HG03097 (cell line): ENCODE measurements around the gene FARS2.
"Not testable (repeated sequence)": the region's sequence is repeated elsewhere in the genome, so short reads cannot be mapped to it uniquely, and the experiment has no call there.

Source experiments
- ATAC-seq: cut with Tn5 transposase; IDR thresholded peaks from one replicate; pipeline ENCODE4 v1.9.1; 2021; ENCODE audit not compliant: unreplicated experiment, low FRiP score

FARS2 gene

DNA sequence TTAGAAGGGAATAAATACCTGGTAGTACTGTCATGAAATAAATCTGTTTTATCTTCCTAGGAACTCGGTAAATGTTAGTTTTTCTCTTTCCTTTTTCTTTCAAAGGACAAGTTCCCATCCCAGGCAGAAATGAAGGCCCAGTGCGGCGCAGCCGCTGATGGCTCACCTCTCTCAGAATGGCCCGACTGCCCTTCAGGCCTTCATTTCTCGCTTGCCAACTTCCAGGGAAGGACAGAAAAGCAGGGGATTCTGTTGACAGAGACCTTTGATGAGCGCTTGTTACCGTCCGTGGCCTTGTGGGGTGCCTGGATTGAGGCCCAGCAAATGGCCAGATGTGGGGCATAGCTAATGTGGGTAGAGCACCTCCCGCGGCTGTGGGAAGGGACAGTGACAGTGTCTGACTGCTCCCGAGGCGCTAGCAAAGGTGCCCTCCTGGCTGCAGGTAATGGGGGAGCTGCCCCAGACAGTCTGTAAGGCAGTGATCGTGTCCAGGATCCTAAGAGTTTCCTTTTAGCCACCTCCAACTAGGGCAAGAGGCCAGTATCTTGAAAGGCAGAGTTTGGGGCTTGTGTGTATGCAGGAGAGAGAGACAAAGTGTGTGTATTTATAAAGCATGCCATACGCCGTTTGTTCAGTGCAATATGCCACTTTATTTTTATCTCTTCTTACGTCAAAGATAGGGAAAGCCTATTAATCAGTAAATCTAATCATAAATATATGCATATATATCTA lies 391.3 kb downstream of the FARS2 start:
- no peak for ATAC-seq

- ATAC-seq, result no peak
Observed at GRCh38 chr6:5653801-5654200, 392.5 kb downstream of the FARS2 start.

DNA sequence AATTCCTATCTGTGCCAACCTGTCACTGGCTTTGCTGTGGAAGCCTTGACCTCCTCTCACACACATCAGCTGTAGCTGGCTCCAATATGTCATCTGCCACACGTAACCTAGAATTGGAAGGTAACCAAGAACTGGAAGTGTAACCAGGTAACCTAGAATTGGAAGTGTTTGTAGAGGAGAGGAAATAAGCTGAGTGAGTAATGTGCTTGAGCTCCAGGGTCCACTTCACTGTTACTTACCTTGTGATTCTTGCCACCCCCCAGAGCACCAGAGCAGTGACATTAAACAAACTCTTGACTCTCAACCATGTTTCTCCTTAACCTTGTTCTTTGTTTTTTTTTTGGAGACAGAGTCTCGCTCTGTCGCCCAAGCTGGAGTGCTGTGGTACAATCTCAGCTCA lies 394.9 kb downstream of the FARS2 start:
- ATAC-seq, result no peak

GRCh38 chr6:5656695-5657094 lies 395.4 kb downstream of the FARS2 start:
- not testable (repeated sequence) for ATAC-seq

DNA sequence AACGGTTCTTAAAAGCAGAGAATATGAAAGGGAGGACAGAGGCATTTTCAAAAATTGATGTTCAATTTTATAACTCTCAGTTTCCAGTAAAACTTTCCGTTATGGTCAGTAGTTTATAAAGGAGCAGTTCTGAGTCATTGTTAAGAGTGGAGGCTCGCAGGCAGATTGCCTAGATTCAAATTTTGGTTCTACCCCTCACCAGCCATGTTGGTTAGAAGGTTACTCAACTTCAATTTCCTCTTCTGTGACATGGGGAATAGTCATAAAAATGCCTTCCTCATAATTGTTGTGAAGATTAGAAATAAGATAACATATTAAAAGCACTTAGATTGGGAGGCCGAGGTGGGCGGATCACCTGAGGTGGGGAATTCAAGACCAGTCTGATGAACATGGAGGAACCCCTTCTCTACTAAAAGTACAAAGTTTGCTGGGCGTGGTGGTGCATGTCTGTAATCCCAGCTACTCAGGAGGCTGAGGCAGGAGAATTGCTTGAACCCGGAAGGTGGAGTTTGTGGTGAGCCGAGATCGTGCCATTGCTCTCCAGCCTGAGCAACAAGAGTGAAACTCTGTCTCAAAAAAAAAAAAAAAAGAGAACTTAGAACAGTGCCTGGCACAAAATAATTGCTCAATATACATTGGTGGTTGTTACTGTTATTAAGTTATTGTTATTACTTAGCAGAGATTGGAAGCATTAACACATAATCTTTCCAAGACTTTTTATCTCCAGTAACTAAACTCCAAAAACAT lies 396.5 kb downstream of the FARS2 start:
- ATAC-seq, result no peak

DNA sequence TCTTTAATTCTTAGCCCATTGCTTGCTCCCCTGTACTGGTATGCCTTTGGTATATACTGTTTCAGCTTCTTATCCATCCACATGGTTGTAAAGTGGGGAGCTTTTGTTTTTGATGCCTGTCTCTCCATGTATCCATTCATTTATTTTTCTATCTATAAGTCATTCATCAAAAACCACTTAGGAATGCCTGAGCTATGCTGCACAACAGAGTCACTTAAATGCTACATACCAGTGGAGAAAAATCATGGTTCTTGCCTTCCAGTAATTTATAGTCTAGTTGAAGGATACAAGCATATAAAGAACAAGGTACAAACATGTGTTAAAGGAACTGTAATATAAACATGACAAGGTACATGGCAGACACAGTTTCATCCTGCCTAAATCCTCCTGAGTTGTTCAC lies 398.2 kb downstream of the FARS2 start:
- ATAC-seq, result no peak

- no peak for ATAC-seq
Observed at GRCh38 chr6:5660772-5661171, 399.5 kb downstream of the FARS2 start.

DNA sequence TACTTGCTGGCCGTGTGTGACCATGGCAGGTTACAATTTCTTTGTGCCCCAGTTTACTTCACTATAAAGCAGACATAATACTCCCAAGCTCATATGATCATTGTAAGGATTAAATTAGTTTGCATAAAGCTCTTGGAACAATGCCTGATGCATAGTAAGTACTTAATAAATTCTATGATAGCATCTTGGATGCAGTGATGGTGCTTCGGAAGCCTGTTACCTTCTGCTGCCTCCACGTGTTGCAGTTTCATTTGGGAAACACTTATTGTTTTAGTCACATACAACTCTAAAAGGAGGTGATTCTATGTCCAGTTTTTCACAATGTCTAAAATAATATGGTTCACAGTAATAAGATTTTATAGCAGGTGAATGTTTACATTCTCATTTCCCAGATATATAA lies 401.5 kb downstream of the FARS2 start:
- no peak for ATAC-seq

GRCh38 chr6:5663259-5663658 lies 401.9 kb downstream of the FARS2 start:
- ATAC-seq, result no peak

DNA sequence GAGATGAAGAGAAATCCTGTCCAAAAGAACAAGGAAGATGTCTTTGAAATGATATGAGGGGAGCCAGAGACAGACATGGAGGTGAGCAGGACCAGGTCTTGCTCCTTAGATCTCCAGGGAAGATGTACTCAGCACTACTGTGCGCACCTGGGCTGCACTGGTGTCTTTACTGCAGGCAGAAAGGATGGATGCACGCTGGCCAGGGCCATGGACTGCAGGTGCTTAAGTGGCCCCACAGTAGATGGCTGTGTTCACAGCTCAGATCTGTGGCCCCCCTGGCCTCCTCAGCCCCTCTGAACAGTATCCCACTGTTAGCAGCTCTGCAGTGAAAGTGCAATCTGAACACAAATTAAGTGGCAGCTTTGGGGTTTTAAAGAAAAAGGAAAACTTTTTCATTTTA lies 402.4 kb downstream of the FARS2 start:
- ATAC-seq, result no peak

GRCh38 chr6:5664149-5664548 lies 402.8 kb downstream of the FARS2 start:
- ATAC-seq, result no peak

DNA sequence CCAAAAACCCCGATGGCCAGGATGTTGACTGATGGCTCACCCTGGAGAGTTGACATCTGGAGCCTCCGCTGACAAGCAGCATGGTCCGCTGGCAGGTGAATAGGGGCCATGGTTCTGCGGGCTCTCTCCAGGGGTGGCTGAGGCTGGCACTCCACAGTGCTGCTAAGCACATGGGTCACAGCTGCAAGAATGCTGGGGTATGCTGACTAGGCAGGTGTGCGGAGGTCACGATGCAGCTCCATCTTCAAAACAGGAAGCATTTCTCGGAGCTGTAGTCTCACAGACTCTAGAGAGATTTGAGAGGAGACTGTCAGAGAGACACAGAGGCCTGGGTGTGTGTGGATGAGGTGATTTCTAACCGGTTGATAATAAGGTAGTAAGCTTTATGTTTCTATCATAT lies 403.9 kb downstream of the FARS2 start:
- peak; percentile 56 for ATAC-seq

- ATAC-seq, result no peak
Observed at GRCh38 chr6:5665667-5666066, 404.4 kb downstream of the FARS2 start.

DNA sequence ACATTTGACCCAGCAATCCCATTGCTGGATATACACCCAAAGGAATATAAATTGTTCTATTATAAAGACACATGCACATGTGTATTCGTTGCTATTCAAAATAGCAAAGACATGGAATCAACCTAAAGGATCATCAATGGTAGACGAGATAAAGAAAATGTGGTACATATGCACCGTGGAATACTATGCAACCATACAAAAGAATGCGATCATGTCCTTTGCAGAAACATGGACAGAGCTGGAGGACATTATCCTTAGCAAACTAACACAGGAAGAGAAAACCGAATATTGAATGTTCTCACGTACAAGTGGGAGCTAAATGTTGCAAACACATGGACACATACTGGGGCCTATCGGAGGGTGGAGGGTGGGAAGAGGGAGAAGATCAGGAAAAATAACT lies 405.4 kb downstream of the FARS2 start:
- no peak for ATAC-seq

DNA sequence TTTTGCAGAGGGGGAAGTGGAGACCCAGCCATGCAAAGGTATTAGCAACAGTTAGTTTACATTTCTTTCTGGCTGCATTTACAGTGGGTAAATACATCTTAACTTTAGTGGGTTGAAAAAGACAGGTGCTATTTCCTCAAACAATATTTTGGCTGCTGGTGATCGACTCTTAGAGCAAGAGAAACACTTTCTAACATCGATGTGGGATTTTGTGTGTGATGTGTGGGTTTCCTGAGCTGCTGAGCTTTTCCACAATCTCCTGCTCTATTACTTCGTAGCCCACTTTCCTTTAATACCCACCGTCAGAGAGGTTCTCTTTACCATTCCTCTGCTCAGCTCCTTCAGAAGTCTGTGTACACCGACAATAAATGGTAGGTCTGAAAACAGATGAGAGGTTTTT lies 406.4 kb downstream of the FARS2 start:
- ATAC-seq, result no peak

DNA sequence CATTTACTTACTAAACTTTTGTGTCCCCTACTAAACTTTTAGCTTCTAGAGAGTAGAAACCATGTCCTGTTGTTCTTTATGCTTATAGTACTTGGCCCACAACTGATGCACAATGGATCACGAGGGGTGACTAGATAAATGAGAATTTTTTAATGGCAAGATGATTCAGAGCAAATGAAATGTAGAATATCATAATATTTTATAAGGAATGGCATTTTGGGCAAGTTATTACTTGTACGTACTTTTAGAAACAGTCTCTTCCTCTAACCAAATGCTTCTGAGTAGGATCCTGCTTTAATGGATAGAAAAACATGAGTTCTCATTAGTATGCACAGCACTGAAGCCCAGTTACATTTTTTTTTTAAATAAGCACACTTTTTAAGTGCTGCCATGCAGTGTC lies 409.1 kb downstream of the FARS2 start:
- no peak for ATAC-seq

DNA sequence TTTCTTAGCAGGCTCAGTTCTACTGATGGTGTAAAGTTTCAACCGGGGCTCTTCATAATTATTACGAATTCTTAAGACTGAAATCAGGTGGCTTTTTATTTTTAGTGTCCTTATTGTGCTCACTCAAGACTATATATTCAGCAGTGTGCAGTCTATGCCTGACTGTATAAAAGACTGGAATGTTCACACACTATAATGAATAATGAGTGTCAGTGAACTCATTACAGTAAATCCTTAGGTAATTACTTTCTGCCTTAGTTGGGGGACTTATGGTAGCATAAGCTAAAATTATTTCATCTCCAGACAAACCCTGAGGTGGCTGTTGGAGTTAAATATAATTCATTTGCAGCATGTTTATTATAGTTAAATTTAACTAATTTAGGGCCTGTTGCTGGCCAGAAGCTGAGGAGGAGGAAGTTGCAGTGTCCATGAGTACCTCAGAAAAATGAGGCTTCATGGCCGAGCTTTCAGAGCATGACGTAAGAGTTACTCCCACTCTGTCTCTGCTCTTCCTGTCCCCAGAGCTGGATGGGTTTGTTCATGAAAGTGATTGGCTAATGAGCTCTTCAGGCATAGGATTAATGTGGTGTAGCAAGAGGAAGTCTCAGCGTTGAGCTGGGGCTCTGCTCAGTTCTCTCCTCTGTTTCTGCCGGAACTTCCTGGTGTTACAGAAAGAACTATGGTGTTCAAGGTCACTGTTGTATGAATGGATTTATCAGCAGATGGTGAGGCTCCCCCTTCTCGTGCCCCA lies 409.7 kb downstream of the FARS2 start:
- no peak for ATAC-seq

DNA sequence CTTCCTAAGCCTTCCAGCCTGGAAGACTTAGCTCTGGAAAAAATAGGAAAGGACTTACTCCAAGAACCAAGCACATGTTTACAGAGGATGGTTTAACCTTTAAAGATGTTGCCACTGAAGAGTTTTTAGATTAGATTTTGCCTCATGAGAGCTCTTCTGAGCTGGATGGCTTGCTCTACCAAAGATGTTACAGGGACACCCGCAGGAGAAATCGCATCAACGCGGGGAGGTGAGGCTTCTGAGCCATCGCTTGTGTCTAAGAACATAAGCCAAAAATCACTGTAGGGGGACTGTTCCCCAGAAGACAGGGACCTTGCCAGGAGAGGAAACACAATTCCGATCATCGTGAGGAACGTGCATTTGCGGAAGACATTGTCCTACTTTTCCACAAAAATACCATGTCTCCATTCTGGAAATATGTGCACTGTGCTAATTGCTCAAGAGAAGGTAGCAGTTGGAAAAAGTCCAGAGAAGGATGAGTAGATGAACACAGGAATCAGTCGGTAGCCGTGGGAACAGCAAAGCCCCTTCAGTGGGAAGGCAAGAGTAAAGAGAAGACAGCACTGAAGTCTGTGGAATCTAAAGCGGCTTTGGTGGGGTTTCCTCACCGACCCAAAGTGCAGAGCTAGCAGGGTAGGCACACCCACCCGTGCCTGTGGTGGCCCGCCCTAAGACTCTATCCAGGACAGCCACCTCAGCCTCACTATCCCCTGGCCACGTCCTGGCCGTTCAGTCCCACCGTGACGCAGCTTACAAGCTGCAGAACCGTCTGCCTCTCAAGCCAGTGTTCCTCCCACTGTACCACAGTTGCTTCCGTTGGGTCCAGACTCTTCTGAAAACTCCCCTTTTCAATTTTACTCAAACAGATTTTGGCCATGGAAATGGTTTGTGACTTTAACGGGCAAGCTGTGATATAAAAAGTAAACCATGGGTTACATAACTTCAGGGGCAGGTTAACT lies 410.6 kb downstream of the FARS2 start:
- no peak for ATAC-seq

DNA sequence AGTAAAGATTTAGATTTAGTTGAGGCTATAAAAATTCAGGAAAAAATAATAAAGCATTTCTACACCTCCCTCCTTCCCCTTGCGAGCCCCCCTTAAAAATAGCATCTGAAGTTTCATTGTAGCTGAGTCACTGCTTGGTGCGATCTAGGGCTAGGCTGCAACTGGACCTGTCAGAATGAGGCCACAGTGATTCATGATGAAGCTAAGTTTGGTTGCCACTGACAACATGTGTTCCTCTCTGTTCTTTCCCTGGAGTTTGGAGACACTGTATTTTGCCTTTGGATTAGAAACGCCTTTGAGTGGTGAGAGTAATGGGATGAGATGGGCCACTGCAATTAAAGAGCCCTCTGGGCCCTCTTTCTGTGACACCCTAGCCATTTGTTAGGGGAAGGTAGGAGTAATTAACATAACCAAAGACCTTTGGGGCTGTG lies 411.3 kb downstream of the FARS2 start:
- no peak for ATAC-seq

DNA sequence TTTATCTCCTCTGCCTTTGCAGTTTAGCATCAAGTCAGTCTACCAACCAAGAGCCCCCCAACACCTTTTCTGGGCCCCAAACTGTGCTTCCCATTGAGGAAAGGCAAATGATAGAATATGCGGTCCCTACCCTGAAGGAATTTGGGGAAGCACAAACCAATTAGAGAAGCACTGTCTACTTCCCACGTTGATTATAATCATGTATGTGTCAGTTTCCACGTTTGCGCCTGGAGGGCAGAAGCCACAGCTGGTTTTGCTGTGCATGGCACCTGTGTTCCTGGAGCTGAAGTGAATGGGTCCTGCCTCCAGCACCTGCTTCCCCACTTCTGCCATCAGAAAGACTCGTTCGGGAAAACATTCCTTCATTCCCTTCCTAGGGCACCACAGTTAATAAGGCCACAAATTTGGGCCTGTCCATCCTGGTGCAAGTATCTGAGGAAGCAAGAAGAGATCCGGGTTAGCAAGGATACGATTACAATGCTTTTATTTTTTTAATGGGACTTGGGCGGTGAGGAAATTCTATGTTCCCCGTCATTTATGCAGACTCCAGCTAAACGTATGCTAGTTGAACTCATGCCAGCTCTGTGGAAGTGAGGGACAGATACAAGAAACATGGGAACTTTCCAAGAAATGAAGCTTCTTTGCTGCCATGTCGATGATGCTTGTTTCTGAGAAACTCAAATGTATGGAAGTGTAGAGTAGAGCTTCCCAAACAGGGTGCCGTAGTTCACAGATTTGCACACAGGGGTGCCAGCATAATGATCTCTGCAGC lies 411.9 kb downstream of the FARS2 start:
- no peak for ATAC-seq
